Effector CD8-positive, alpha-beta T cell (primary cell): ENCODE measurements around the gene RAC3.

Source experiments
- DNase-seq: peaks from one replicate; lab custom pipeline; 2025; lab: John Stamatoyannopoulos, UW
- total RNA-seq, 4 experiments: gene quantifications; one replicate each; lab custom pipeline; 2026; lab: John Stamatoyannopoulos, UW

Gene RAC3
- 1.5 to 4.3 (median 2.1) reads per million in 4 experiments for total RNA-seq

- no peak for DNase-seq
Measured at GRCh38 chr17:82031303-82031884, at the start of gene RAC3. RAC3 (plus strand) TSS chr17:82031678; CDS start chr17:82031762, 84 bp downstream.

GRCh38 chr17:81983011-81983638, 48.4 kb upstream of the RAC3 start:
- no peak for DNase-seq

- no peak for DNase-seq
Measured at GRCh38 chr17:81983639-81984373, 47.7 kb upstream of the RAC3 start.

GRCh38 chr17:81984773-81985410, 46.6 kb upstream of the RAC3 start:
- no peak for DNase-seq

GRCh38 chr17:81986606-81987005, 44.9 kb upstream of the RAC3 start:
- no peak for DNase-seq

- no peak for DNase-seq
Measured at GRCh38 chr17:81987161-81987770, 44.2 kb upstream of the RAC3 start.

DNA sequence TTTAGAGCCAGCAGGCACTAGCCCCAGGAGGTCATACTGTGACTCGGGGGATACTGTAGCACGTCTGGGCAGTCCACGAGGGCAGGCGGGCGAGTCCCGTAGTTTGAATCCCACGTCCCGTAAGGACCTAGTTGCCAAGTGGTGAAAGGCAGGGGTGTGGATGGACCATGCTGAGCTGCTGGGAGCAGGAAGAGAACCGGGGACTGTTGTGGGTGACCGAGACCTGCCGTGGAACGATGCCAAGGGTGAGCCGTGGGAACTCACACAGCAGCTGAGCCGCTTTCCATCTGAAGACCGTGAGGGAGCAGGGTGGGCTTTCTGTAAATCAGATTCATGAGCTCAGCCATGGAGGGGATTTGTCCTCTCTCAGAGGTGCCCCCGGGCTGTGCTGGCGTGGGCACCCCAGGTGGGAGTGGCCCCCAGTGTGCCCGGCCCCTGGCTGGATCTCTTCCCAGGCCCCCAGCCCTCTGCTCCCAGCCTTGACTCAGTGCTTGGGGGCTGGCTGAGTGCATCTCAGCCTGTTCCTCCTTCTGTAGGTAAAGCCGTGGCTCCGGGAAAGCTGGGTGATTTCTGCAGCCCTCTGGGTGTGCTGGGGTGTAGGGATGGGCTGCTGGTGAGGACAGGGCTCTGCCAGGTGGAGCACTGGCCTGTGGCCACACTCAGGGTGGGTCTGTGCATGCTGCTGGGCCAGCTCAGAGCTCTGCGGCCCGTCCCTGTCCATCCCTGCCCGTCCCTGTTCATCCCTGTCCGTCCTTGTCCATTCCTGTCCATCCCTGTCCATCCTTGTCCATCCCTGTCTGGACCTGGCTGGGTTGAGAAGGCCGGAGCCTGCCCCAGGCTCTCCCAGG, 40.4 kb upstream of the RAC3 start:
- DNase-seq: no peak

GRCh38 chr17:81991684-81992305, 39.7 kb upstream of the RAC3 start:
- no peak for DNase-seq

DNA sequence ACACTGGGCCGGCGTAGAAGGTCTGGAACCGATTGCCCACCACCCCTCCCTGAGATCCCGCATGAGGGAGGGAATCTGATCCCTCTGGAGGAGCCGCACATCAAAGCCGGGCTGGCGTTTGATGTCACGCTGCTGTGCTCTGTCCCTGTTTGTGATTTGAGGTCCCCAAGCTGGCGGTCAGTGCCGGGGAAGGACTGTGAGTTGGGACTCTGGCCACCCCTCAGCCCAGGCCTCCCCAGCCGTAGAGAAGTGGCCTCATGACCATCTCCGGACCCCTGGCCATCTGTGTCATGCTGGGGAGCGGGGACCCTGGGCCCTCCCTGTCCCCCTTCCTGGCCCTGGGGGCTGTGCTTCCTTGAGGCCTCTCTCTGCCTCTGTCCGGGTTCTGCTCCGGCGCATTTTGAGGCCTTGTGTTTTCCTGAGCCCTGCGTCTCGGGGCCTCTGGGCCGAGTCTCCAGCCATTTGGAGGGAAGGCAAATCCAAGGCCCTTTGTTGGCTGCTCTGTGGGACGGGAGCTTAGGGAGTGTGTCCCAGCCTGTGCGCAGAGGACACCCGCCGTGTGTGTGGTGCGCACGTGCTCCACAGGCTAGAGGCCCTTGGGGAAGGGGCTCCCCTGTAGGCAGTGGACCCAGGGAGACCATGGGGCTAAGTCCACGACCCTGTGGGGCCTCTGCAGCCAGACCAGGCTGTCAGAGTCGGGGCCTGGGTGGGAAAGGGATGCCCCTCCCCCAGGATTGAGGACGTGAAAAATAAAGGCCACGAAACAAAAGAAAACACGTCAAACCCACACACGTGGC, 39.0 kb upstream of the RAC3 start:
- DNase-seq: no peak

DNA sequence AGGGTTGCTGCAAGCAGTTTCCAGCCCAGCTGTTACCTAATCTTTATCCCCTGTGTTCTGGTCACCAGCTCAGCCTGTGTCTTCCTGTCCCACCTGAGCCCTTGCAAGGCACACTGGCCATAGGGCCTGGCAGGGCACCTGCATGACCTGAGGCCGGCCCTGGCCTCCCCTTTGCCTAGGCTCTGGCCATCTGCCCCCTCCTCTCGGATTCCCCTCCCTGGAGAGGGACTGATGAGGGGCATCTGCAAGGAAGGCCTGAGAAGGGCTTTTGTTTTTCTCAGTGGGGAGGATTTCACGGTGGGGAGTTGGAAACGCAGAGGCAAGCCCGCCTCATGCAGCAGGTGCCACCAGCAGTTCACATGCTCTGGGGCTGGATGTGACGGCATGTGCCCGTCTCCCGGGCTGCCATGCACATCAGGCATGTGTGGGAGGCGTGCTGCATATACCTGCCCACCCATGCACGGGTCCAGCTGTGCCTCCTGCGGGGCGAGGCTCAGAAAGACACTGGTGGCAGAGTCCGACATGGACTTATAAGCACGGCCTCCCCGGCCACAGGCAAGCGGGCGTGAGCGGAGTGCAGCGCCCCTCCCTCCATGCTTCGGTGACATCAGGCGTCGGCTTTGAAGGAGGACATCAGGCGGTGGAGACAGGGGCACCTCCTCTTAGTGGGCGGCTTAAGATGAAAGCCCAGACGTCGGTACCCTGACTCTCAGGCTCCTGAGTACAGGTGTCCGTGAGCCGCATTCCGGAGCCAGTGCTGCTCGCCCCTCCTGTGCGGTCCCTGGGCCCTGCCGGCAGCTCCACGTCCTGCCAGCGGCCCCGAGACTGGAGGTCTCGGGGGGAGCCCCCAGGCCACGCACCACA, 37.5 kb upstream of the RAC3 start:
- no peak for DNase-seq

DNA sequence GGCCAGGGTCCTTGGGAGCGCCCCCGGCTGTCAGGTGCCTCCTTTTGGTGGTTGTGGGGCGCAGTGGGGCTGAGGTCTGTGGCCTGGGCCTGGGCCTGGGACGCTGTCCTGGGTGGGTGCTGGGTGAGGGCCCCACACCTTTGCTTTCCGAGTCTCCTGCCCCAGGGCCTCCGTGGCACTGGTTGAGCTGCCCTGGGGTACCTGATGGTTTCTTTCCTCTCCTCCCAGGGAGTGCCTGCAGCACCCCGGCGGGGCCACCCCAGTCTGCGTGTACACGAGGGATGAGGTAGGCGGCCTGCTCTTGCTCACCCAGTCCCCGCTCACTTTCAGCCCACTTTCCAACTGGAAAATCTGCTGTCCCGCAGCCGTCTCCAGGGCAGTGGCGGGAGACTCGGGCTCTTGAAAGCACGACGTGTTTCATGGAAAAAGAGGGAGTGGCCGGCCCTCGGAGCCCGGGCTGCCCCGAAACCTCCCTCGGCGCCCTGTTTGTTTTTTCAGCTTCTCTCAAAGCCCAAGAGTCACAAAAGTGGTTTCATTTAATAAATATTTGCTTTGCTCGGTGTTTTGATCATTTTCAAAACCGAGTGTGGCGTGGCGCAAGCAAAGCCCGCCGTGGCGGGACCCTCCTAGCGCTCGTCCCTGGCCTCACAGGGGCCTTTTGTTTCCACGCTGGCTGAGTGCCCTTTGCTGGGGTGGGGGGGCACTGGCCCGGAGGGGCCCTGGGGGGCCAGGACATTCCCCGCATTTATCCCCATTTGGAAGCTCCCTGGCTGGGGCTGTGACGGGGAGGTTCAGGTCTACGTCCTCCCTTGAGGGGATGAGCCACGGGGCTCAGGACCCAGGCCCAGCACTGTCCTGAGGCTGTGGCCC, 36.6 kb upstream of the RAC3 start:
- no peak for DNase-seq

DNA sequence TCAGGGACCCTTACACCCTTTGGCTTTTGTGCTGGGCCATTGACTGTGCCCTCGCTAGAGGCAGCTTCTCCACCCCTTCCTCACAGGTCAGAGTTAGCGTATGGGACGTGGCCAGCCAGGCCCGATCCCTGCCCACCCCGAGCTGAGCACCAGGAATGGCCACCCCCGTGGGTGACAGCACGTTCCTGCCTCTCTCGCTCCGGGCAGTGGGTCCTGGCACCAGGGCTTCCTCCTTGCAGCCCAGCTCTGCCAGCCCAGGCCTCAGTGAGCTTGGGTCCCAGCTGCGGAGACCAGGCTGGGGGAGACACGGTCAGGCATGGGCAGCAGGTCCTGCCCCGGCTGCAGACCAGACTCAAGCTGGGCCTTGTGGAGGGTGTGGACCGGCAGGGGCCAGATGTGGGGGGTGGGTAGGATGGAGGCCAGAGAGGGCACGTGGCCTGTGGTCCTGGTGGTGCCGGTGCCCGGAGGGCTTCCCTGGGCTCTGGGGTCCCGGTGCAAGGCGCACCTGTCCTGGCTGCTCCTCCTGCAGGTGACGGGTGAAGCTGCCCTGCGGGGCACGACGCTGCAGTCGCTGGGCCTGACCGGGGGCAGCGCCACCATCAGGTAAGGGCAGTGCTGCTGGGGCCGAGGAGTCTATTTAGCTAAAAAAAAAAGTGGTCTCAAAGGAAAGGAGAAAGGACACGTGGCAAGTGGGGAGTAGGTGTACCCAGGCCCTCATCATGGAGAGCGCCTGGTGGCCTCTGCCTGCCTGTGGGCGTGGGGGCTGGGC, 35.8 kb upstream of the RAC3 start:
- DNase-seq: no peak

DNA sequence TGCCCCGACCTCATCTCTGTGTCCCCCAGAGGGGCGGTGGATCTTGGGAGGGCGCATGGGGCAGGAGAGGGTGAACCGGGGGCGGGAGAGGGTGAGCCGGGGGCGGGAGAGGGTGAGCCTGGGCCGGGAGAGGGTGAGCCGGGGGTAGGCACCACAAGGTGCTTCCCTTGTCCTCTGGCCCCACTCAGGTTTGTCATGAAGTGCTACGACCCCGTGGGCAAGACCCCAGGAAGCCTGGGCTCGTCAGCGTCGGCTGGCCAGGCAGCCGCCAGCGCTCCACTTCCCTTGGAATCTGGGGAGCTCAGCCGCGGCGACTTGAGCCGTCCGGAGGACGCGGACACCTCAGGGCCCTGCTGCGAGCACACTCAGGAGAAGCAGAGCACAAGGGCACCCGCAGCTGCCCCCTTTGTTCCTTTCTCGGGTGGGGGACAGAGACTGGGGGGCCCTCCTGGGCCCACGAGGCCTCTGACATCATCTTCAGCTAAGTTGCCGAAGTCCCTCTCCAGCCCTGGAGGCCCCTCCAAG, 35.2 kb upstream of the RAC3 start:
- no peak for DNase-seq

DNA sequence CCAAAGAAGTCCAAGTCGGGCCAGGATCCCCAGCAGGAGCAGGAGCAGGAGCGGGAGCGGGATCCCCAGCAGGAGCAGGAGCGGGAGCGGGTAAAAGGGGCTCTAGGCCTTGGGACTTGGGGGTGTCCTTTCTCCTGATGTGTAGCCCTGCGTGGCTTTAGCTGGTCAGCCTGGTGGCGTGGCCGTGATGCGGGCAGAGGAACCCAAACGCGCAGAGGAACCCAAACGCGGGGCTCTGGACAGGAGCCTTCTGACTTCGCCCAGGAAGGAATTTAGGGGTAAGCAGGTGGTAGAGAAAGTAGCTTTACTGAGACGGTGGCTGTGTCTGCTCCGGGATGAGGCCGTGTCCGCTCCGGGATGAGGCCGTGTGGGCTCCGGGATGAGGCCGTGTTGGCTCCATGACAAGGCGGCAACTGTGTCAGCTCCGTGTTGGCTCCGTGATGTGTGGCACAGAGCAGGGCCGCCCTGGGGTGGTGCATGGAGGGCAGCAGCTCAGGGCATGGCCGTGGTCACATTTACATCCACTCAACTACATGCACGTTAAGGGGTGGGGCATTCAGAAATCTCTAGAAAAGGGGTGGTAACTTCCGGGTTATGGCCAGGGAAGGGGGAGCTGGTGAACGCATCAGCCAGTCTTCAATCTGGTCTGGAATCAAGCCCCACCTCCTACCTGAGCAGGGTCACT, 34.6 kb upstream of the RAC3 start:
- DNase-seq: no peak

DNA sequence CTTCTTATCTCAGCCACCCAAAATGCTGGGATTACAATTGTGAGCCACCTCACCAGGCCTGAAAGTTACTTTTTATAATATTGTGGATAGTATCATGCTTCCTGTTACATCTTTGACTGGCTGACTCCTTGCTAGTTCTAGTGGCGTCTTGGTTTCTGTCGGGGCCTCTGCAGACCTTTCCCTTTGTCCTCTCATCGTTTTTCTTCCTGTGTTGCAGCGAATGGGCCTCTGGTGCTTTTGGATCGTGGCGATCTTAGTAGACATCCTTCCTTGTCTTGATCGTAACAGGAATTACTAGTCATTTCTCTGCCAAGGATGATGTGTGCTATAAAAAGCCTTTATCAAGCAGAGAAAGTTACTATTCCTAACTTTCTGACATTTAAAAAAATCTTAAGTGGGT, 33.3 kb upstream of the RAC3 start:
- DNase-seq: no peak

GRCh38 chr17:81998691-81999438, 32.6 kb upstream of the RAC3 start:
- DNase-seq: no peak
